Activated CD4-positive, alpha-beta T cell treated with anti-CD3 and anti-CD28 coated beads, Interleukin-2, amount 50 U/mL, for 48 hours (primary cell): Measurements from ENCODE around the gene LDB1.
A peak's percentile ranks its signal among the peaks of the same experiment; 100 is the strongest.

Experiments
- DNase-seq, 2 experiments: peaks; one replicate each; pipeline ENCODE4 v3.0.0-alpha.2; 2020

The LDB1 gene

DNA sequence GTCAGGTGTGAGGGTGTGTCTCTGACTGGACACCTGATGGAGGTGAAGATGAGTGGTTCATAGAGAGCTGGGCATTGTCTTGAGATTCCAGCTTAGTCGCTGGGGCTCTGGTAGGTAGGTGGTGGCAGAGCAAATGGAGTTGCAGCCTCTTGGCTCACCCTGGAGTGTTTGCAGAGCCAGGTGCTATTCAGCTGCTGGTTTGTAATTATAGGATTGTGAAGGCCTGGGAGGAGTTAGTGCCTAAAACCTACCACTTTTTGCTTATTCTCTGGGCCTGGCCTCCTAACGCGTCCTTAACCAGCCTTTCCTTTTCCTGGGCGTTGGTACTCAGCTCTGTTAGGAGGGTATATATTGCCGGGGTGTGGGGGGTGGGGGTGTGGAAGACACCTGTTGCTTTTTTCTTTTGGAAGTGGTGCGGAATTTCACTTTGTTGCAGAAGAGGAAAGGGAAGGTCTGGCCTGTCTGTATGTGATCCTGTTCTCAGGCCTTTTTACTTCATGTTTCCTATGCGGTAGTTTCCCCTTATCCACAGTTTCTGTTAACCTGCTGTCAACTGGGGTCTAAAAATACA, 15.9 kb upstream of the LDB1 start:
- DNase-seq, result no peak

- no peak for DNase-seq
These were observed 14.2 kb upstream of the LDB1 start for GRCh38 chr10:102134416-102134815.

DNA sequence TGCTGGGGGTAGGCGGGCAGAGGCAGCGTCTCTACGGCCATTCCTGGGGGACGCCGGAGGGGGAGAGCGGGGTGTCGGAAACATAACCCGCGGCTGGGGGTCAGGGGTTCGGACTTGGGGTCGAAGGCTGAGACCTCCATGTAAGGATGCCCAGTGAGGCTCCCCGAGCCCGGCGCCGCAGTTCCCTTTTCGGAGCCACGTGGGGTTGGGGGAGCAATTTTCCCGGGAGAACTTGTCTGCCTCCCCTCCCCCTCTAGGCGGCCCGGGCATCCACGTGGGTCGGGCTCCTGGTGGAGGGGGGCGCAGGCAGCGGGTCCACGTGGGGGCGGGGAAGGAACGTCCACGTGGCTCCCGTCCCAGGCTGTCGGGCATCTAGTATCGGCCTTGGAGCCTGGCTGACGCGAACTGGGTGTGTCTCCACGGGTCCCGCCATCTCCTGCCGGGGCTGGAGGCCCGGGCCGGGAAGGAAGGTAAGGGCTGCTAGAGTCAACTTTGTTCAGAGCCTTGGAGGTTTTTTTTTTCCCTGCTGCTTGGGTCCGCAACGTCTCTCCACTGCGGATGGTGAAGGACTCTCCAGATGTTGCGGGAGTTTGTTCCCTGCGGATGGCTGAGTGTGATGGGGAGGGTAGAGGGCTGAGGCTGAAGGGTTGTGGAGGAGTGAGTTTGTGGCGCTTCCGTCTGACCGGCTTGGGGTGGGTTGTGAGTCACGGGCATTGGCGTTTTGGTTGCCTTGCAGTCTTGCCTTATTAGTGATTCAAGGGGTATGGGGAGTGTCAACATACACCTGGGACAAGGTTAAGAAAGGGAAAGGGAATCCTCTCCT, 13.4 kb upstream of the LDB1 start:
- peak; percentile 69 to 77 for DNase-seq

DNA sequence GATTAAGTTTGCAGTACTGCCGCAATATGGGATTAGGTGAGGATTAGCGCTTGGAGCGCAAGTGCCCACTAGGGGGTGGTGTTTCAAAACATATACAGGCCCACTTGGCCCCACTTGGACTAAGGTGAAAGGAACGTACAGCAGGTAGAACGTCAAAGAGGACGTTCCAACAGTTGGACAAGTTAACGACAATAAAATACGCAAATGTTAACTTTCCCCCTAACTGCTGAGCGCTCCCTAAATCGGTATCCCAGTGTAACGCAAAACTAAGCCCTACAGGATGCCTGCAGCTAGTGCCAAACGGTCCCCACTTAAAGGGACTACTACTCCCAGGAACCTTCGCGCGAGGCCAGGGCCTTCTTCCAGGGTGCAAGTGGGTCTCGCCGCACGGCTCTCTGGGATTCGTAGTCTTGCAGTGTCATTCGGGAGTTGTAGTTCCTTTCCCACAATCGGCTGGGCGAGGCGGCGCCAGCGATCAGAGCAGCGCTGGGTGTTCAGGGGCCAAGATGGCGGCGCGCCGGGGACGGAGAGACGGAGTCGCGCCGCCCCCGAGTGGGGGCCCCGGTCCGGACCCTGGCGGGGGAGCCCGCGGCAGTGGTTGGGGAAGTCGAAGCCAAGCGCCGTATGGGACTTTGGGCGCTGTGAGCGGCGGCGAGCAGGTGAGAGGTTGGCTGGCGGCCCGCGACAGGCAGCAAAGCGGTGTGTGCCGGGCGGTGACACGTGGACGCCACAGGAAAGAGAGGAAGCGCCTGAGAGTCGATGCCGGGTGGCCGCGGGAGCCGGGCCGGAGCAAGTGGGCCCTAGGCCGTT, 12.6 kb upstream of the LDB1 start, which contains the start of gene PPRC1:
Gene PPRC1 (plus strand): TSS at position 478 of the 810 bp plus-strand sequence. CDS start 29 bp downstream, at position 507.
- peak; percentile 96 to 98 for DNase-seq

DNA sequence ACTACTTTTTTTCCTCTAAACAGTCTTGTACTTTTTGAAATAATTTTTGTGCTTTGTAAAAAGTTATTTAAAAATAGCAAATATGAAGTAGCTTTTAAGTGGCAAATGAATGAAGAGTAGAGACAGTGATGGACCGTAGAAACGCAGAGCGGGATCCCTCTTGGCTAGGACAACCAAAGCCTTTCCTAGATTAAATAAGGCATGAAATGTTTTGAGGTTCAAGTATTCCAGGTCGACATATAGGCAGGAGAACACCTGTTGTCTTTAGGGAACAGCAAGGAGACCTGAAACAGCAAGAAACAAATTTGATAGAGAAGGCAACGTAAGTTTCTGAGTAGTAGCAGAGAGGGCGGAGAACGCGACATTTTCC, 12.0 kb upstream of the LDB1 start:
- no peak for DNase-seq

DNA sequence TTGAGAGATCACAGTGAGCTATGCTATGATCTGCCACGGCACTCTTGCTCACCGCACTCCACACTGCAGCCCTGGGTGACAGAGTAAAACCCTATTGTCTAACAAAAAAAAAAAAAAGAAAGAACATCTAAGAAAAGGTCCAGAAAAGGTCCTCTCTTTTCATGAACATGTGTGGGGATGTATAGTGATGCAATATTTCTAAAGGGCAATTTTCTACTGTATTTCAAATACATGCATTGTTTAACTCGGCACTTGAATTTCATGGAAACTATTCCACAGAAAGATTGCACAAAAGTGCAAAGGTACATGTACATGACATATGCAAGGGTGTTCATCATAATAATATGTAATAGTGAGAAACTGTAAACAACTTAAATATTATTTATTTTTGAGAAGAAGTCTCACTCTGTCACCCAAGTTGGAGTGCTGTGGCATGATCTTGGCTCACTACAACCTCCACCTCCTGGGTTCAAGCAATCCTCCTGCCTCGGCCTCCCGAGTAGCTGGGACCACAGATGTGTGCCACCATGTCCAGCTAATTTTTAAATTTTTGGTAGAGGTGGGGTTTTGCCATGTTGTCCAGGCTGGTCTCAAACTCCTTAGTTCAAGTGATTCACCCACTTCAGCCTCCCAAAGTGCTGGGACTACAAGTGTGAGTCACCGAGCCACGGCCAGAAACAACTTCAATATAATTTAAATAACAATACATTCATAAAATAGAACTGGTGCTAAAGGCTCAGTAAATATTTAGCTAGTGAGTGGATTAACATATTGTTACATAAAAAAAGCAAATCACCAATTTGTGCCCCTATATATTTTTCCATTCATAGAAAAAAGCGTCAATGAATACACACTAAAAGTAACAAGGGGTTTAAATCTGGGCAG, 11.4 kb upstream of the LDB1 start:
- DNase-seq, result no peak

DNA sequence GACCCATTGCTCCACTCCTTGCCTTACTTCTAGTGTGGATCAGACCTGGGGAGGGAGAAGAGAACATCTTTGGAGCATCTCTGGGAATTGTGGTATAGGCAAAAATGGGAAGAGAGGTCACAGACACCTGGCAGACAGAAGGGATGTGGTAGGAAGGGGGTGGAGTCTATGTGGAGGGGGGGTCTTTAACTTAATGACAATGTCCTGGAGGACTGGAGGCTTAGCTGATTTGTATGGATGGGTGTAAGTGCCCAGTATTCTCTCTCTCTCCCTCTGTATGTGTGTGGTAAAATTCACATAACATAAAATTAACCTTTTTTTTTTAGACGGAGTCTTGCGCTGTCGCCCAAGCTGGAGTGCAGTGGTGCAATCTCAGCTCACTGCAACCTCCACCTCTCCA, 3.1 kb upstream of the LDB1 start:
- DNase-seq, result no peak

- no peak for DNase-seq
These were observed 2.3 kb upstream of the LDB1 start for GRCh38 chr10:102122450-102122849.

GRCh38 chr10:102121739-102122372, 1.7 kb upstream of the LDB1 start:
- no peak for DNase-seq

DNA sequence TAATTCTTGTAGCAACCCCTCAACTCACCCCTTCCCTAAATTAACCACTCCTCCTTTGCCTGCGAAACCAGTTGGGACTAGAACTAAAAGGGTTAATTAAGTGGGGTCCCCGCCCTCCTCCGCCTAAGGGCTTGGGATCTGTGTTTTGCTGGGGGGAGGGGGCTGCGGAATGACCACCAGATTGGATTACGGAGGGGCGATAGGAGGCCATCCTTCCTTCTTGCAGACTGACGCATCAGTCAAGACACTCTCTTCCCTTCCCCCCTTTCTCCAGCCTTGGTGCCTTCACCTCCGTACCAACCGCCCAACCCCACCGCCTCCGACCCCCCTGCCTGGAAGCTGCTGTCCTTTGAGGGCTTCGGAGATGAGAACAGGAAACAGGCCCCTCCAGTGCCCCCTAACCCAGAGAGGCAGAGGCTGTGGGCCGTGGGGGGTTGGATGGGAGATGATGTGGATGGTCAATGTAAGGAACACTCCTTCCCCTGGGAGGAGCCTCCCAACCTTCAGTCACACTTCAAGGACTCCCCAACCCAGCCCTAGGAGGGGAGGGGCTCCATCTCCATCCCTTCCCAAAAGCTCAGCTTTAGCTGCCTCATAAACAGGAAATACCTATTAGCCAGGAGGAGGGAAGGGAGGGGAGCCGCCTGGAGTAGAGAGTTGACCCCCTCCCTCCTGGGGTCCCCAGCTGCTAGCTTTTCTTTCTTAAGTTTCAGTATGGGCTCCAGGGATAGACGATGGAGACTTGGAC, 997 bp upstream of the LDB1 start:
- DNase-seq, result peak; percentile 22 to 26

GRCh38 chr10:102119417-102120141, 589 bp downstream of the LDB1 start:
- DNase-seq, result peak; percentile 63 to 73

- DNase-seq, result peak; percentile 26 to 42
These were observed 1.3 kb downstream of the LDB1 start for GRCh38 chr10:102118867-102119266.

DNA sequence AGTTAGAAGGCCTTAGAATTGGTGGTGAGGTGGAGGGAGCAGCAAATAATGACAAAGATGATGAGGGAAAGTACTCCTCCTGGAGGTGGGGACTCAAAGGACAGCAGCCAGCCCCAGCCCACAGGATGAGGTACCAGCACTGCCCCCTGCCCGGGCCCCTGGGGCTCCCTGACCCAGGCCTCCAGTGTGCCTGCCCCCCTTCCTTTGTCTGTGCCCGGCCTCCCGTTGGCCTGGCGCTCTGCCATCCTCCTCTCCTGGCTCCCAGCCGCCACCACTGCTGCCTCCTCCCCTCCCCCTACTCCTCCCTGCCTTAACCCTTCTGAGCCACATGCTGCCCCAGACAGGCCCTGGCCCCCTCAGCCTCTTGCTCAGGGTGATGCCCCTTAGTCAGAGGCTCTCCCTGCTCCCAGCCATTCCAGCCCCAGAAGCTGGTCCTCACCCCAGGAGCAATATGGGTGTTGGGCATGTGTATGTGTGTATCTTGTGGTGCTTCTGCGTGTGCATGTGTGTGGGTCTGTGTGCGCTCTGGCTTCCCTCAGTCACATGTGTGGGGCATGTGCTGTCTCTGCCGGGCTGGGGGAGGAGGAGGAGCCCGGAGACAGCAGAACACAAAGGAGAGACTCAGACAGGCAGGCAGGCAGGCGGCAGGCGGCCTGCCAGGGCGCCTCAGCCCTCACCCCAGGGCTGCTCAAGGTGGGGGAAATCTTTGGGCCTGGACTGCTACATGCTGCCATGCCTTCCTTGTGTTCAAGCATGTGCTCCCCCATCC, 2.6 kb downstream of the LDB1 start:
- peak; percentile 73 to 78 for DNase-seq

DNA sequence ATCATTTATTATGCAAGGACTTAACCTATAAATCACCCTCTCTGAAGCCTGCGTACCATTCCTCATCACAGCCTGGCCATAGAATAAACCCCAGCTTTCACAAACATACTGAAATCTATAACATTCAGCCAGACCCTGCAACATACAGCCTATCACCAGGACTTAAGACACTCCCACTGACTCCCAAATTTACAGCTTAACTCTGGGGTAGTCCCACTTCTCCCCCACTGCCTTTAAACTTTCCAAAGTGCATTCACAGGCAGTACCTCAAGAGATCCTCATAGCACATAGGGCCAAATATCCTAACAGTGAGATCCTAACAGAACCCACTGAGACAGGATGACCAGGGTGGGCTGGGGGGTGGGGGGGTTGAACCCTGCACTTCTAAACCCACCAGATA, 3.5 kb downstream of the LDB1 start:
- DNase-seq, result no peak

DNA sequence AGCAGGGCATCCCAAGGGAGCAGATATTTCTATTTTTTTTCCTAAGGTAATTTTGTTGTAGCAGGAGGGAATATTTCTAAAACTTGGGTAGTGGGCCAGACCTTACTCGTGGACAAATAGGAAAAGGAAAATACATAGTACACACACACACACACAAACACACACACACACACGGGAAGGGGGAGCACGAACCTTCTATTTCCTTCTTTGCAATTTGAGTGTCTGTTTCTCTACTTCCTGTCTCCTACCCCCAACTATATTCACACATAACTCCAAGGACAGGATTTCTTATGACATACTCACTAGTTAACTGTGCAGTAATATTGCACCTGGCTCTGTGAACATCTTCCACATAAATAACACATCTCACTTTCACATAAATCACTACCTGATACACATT, 4.4 kb downstream of the LDB1 start:
- DNase-seq, result no peak

DNA sequence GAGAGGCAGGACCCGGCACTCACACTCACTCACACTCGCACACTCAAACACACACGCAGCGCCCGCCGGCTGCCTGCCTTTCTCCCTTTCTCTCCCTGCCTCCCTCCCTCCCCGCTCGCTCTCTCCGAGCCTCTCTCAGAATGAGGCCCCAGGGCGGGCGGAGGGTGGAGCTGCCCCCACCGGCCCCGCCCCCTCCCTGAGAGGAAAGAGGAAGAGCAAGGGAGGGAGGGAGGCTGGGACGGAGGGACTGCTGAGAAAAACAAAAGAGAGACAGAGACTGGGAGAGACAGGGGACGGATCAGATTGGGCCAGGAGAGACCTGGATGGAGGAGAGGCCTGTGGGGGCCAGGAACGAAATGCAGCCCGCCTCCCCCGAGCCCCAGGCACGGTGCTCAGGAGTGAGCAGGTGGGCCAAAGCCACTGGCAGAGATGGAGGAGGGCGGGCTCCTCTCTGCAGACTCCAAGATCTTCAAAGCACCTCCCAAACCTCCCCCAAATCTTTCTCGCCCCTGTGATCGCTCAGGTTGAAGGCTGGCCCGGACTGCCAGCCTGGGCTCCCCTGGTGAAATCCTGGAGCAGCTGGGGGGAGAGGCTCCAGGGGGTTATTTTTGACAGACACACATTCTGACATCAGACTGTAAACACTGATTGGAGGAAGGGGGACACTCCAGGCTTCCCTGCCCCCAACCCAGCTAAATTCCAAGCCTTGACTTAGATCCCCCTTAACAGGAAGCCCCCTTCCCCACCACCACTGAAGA, 5.1 kb downstream of the LDB1 start:
- DNase-seq, result peak; percentile 91

GRCh38 chr10:102113956-102114857, 6.0 kb downstream of the LDB1 start:
- DNase-seq, result peak in 1 of 2 experiments; percentile 21
